Breast epithelium (tissue), 4 donors: ENCODE measurements around the gene NCKAP5. TPM values are rescaled to one million over a fixed set of nuclear protein-coding genes. Genes with fewer than 3 reads are reported as not detected.

Experiments
- DNase-seq, 2 donors: peaks; one replicate each; pipeline ENCODE4 v3.0.0-alpha.2; 2019; ENCODE audit warnings: low spot score in 2 of 2
- H3K27ac ChIP-seq, 2 donors: fragments of 200-600 bp; sonication (generic) in 1 of 2; one replicate each; pipeline ENCODE4 v1.5.1; 2016 to 2019; ENCODE audit warnings: mild to moderate bottlenecking in 1 of 2
- H3K27me3 ChIP-seq, 2 donors: fragments of 200-600 bp; sonication (generic) in 1 of 2; one replicate each; pipeline versions ENCODE4 v1.5.1 to v1.6.0; 2017 to 2019; ENCODE audit warnings: control low read depth in 1 of 2, mild to moderate bottlenecking in 1 of 2
- H3K36me3 ChIP-seq: fragments of 200-600 bp; one replicate; pipeline ENCODE4 v1.5.1; 2019
- H3K4me1 ChIP-seq, 2 donors: fragments of 200-600 bp; sonication (generic); one replicate each; pipeline ENCODE4 v1.5.1; 2016 to 2019; ENCODE audit warnings: control low read depth in 1 of 2
- H3K4me3 ChIP-seq, 3 donors: fragments of 200-600 bp; sonication (generic); 1 replicate in 2 of 3; 2 replicates in 1 of 3; pipeline ENCODE4 v1.5.1; 2016 to 2019; ENCODE audit warnings: mild to moderate bottlenecking in 3 of 3, moderate library complexity in 2 of 3
- H3K9me3 ChIP-seq, 2 donors: fragments of 200-600 bp; sonication (generic) in 1 of 2; one replicate each; pipeline ENCODE4 v1.5.1; 2016 to 2019; ENCODE audit warnings: control low read depth in 1 of 2
- POLR2A ChIP-seq: fragments of 450-650 bp; IDR thresholded peaks from one replicate; pipeline ENCODE4 v1.6.1; 2016; ENCODE audit warnings: antibody characterized with exemption, mild to moderate bottlenecking, moderate library complexity
- POLR2AphosphoS5 ChIP-seq, 3 donors: sonication (generic); formaldehyde crosslinking; IDR thresholded peaks; one replicate each; pipeline ENCODE4 v1.6.1; 2017; ENCODE audit warnings: antibody characterized with exemption in 3 of 3
- intact Hi-C: fragments of 100-400 bp; cut with DNase I; formaldehyde crosslinking; loops from one replicate; pipeline ENCODE4 v1.15.1; 2023; ENCODE audit warnings: low total_unique reads
- total RNA-seq, 3 donors: library from RNA; depleted of rRNA; stranded (reverse); fragments of >200 nt; gene quantifications; one replicate each; pipeline ENCODE4 v1.1.0, GENCODE V29; 2016
- TF ChIP-seq, protein P1 (sequence below), 3 donors: fragments of 450-650 bp; IDR thresholded peaks; one replicate each; pipeline ENCODE4 v1.5.1; 2016 to 2017; ENCODE audit warnings: antibody characterized with exemption in 3 of 3, mild to moderate bottlenecking in 3 of 3, moderate library complexity in 3 of 3

Gene NCKAP5
- total RNA-seq, 3 donors from 2014 or later: 1.1 to 10.5 (median 6.1) TPM

GRCh38 chr2:132691556-132691955, 876.7 kb downstream of the NCKAP5 start:
- Histone ChIP-seq H3K27me3 (no peaks in the 10 kb centered on the region), H3K9me3 (no peaks in the 10 kb centered on the region), H3K27ac (no peak overlapping the region), H3K4me3 (no peak overlapping the region), H3K4me1 (no peaks in the 10 kb centered on the region), H3K36me3 (no peaks in the 10 kb centered on the region)
- DNase-seq: no peak
- TF ChIP-seq POLR2AphosphoS5 (IDR thresholded peaks at IDR 0.05): no peak
- TF ChIP-seq, protein P1, sequence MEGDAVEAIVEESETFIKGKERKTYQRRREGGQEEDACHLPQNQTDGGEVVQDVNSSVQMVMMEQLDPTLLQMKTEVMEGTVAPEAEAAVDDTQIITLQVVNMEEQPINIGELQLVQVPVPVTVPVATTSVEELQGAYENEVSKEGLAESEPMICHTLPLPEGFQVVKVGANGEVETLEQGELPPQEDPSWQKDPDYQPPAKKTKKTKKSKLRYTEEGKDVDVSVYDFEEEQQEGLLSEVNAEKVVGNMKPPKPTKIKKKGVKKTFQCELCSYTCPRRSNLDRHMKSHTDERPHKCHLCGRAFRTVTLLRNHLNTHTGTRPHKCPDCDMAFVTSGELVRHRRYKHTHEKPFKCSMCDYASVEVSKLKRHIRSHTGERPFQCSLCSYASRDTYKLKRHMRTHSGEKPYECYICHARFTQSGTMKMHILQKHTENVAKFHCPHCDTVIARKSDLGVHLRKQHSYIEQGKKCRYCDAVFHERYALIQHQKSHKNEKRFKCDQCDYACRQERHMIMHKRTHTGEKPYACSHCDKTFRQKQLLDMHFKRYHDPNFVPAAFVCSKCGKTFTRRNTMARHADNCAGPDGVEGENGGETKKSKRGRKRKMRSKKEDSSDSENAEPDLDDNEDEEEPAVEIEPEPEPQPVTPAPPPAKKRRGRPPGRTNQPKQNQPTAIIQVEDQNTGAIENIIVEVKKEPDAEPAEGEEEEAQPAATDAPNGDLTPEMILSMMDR (IDR thresholded peaks at IDR 0.05): no peak
- no peak for TF ChIP-seq POLR2A
- intact Hi-C loops: no loop called here

DNA sequence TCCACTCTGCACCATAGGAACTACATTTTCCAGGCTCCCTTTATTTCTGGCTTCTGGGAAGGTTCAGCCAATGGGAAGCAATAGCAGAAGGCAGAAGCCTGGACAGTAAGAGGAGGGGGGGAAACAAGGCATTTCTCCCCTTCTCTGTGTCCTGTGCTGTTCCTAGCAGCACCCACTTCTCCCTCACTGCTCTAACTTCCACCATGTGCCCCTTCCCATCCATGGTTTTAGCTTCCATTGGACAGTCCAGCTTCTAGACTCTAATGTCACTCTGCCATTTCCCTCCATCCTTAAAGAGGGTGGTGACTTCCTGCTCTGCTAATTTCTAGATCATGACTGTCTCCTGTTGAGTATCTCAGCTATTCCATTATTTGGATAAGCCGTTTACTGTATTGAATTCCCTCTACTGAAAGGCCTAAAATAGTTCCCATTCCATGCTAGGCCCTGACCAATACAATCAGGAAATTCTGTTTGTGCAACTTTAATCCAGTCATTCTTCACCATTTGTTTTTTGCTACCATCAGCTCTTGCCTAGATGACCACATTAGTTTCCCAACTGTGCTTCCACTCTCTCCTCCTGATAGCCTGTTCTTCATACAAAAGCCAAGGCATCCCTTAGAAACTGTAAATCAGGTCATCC, 877.5 kb downstream of the NCKAP5 start:
- TF ChIP-seq, protein P1 (IDR thresholded peaks at IDR 0.05): no peak
- TF ChIP-seq POLR2A (no peak), POLR2AphosphoS5 (IDR thresholded peaks at IDR 0.05) (no peak)
- H3K9me3 ChIP-seq: no peaks in the 10 kb centered on the region
- intact Hi-C loops: no loop called here
- no peaks in the 10 kb centered on the region for H3K4me1 ChIP-seq
- H3K36me3 ChIP-seq: no peaks in the 10 kb centered on the region
- no peaks in the 10 kb centered on the region for H3K27me3 ChIP-seq
- DNase-seq: no peak
- no peak overlapping the region for H3K4me3 ChIP-seq
- no peak overlapping the region for H3K27ac ChIP-seq

- no peak overlapping the region for H3K4me3 ChIP-seq
- no peaks in the 10 kb centered on the region for H3K36me3 ChIP-seq
- no peaks in the 10 kb centered on the region for H3K27me3 ChIP-seq
- no peak for TF ChIP-seq POLR2A
- TF ChIP-seq POLR2AphosphoS5 (IDR thresholded peaks at IDR 0.05): no peak
- TF ChIP-seq, protein P1 (IDR thresholded peaks at IDR 0.05): no peak
- H3K27ac ChIP-seq: no peak overlapping the region
- intact Hi-C loops: no loop called here
- DNase-seq: no peak
- H3K4me1 ChIP-seq: no peaks in the 10 kb centered on the region
- no peaks in the 10 kb centered on the region for H3K9me3 ChIP-seq
Measured at GRCh38 chr2:132681766-132682165, 886.5 kb downstream of the NCKAP5 start.

DNA sequence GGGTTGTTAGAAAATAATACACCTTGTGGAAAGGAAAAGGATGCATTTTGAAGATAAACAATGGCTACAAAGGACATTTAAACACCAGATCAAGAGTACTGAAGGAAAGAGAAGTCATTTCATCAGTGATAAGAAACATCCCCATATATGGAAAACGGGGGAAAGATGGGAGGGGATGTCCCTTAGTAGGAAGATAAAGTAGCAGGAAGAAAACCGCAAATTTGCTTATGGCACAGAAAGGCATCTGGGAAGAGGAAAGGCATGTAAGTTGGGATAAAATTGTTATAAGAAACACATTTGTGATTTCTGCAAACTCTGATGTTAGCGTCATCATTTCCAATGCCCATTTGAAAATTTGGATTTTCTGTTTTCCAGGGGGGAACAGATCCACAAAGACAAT, 887.7 kb downstream of the NCKAP5 start:
- no peak for DNase-seq
- TF ChIP-seq POLR2AphosphoS5 (IDR thresholded peaks at IDR 0.05) (no peak), POLR2A (no peak)
- TF ChIP-seq, protein P1 (IDR thresholded peaks at IDR 0.05): no peak
- no peaks in the 10 kb centered on the region for H3K9me3 ChIP-seq
- no peak overlapping the region for H3K27ac ChIP-seq
- H3K36me3 ChIP-seq: no peaks in the 10 kb centered on the region
- no peaks in the 10 kb centered on the region for H3K4me1 ChIP-seq
- intact Hi-C loops: no loop called here
- H3K4me3 ChIP-seq: no peak overlapping the region
- H3K27me3 ChIP-seq: no peaks in the 10 kb centered on the region

GRCh38 chr2:132678483-132678882, 889.8 kb downstream of the NCKAP5 start:
- Histone ChIP-seq H3K27ac (no peak overlapping the region), H3K9me3 (no peaks in the 10 kb centered on the region), H3K4me1 (no peaks in the 10 kb centered on the region), H3K27me3 (no peaks in the 10 kb centered on the region), H3K36me3 (no peaks in the 10 kb centered on the region), H3K4me3 (no peak overlapping the region)
- DNase-seq: no peak
- TF ChIP-seq POLR2A: no peak
- TF ChIP-seq POLR2AphosphoS5 (IDR thresholded peaks at IDR 0.05): no peak
- TF ChIP-seq, protein P1 (IDR thresholded peaks at IDR 0.05): no peak
- intact Hi-C loops: no loop called here
